H9 (cell line): Measurements from ENCODE around the gene SKAP1. TPM values are rescaled to one million over a fixed set of nuclear protein-coding genes. Genes with fewer than 3 reads are reported as not detected.

Source experiments
- DNase-seq: peaks from one replicate; pipeline ENCODE4 v3.0.0-alpha.2; 2017
- H2AFZ ChIP-seq: one replicate; pipeline ENCODE4 v1.6.1; 2013; ENCODE audit warnings: mild to moderate bottlenecking, low read length, control low read depth, moderate library complexity
- H2AK5ac ChIP-seq: 2 replicates; pipeline ENCODE4 v1.6.1; 2013; ENCODE audit warnings: low read length, control low read depth, mixed read lengths; ENCODE audit not compliant: insufficient read length
- H2BK120ac ChIP-seq: one replicate; pipeline ENCODE4 v1.6.1; 2013; ENCODE audit warnings: low read depth, mild to moderate bottlenecking, low read length, control low read depth, inconsistent platforms; ENCODE audit not compliant: poor library complexity, severe bottlenecking
- H2BK12ac ChIP-seq: 2 replicates; pipeline ENCODE4 v1.6.1; 2013; ENCODE audit warnings: low read length, control low read depth, mixed read lengths, low read depth; ENCODE audit not compliant: insufficient read length
- H2BK15ac ChIP-seq: 2 replicates; pipeline ENCODE4 v1.6.1; 2013; ENCODE audit warnings: low read depth, low read length, control low read depth
- H2BK20ac ChIP-seq: one replicate; pipeline ENCODE4 v1.6.1; 2013; ENCODE audit warnings: low read depth, mild to moderate bottlenecking, low read length, control low read depth, inconsistent platforms; ENCODE audit not compliant: poor library complexity, severe bottlenecking
- H2BK5ac ChIP-seq: 2 replicates; pipeline ENCODE4 v1.6.1; 2013; ENCODE audit warnings: low read length, control low read depth, mixed read lengths; ENCODE audit not compliant: insufficient read length
- H3K14ac ChIP-seq: 2 replicates; pipeline ENCODE4 v1.6.1; 2013; ENCODE audit warnings: low read length, control low read depth; ENCODE audit not compliant: insufficient read depth
- H3K18ac ChIP-seq: 2 replicates; pipeline ENCODE4 v1.6.1; 2013; ENCODE audit warnings: low read depth, mild to moderate bottlenecking, mixed read lengths, low read length, control low read depth; ENCODE audit not compliant: insufficient read length
- H3K23ac ChIP-seq: 2 replicates; pipeline ENCODE4 v1.6.1; 2013; ENCODE audit warnings: low read length, control low read depth, mixed read lengths, low read depth; ENCODE audit not compliant: insufficient read length
- H3K23me2 ChIP-seq: 2 replicates; pipeline ENCODE4 v1.6.1; 2013; ENCODE audit warnings: low read depth, mild to moderate bottlenecking, mixed read lengths, low read length, control low read depth; ENCODE audit not compliant: insufficient read length, poor library complexity, severe bottlenecking
- H3K27ac ChIP-seq: 2 replicates; pipeline ENCODE4 v1.5.1; 2013; ENCODE audit warnings: low read length, control low read depth, mixed read lengths, low read depth; ENCODE audit not compliant: insufficient read length
- H3K27me3 ChIP-seq: 2 replicates; pipeline ENCODE4 v1.6.1; 2013; ENCODE audit warnings: low read length, control low read depth, inconsistent platforms; ENCODE audit not compliant: insufficient read depth
- H3K4ac ChIP-seq: 2 replicates; pipeline ENCODE4 v1.6.1; 2013; ENCODE audit warnings: low read depth, mild to moderate bottlenecking, control low read depth, inconsistent platforms, low read length, moderate library complexity
- H3K4me1 ChIP-seq: 2 replicates; pipeline ENCODE4 v1.6.1; 2013; ENCODE audit warnings: low read length, control low read depth, inconsistent platforms; ENCODE audit not compliant: insufficient read depth
- H3K4me2 ChIP-seq: 2 replicates; pipeline ENCODE4 v1.6.1; 2013; ENCODE audit warnings: low read length, control low read depth, mixed read lengths; ENCODE audit not compliant: insufficient read length, insufficient read depth
- H3K56ac ChIP-seq: 2 replicates; pipeline ENCODE4 v1.6.1; 2013; ENCODE audit warnings: low read depth, mild to moderate bottlenecking, mixed read lengths, low read length, control low read depth; ENCODE audit not compliant: insufficient read length
- H3K79me1 ChIP-seq: 2 replicates; pipeline ENCODE4 v1.6.1; 2013; ENCODE audit warnings: low read depth, mild to moderate bottlenecking, moderate library complexity, low read length, control low read depth, inconsistent platforms; ENCODE audit not compliant: insufficient read depth, poor library complexity, severe bottlenecking
- H3K79me2 ChIP-seq: 2 replicates; pipeline ENCODE4 v1.6.1; 2013; ENCODE audit warnings: low read length, control low read depth, inconsistent platforms; ENCODE audit not compliant: insufficient read depth
- H3K9ac ChIP-seq: 2 replicates; pipeline ENCODE4 v1.6.1; 2013; ENCODE audit warnings: low read length, control low read depth, mixed read lengths; ENCODE audit not compliant: insufficient read length; ENCODE audit errors: extremely low read depth
- H3K9me3 ChIP-seq: one replicate; pipeline ENCODE4 v1.6.1; 2013; ENCODE audit warnings: low read depth, low read length, inconsistent platforms; ENCODE audit not compliant: control insufficient read depth
- H3T11ph ChIP-seq: one replicate; pipeline ENCODE4 v1.6.1; 2013; ENCODE audit warnings: mild to moderate bottlenecking, low read length, control low read depth, inconsistent platforms
- H4K20me1 ChIP-seq: one replicate; pipeline ENCODE4 v1.6.1; 2013; ENCODE audit not compliant: control insufficient read depth, insufficient read length, insufficient read depth
- H4K5ac ChIP-seq: 2 replicates; pipeline ENCODE4 v1.6.1; 2013; ENCODE audit warnings: low read depth, mild to moderate bottlenecking, mixed read lengths, low read length, control low read depth; ENCODE audit not compliant: insufficient read length
- H4K8ac ChIP-seq: replicated peaks from 2 replicates; pipeline ENCODE4 v1.6.1; 2013; ENCODE audit warnings: low read length, control low read depth, mixed read lengths, low read depth; ENCODE audit not compliant: insufficient read length
- H4K91ac ChIP-seq: 2 replicates; pipeline ENCODE4 v1.6.1; 2013; ENCODE audit warnings: low read depth, mild to moderate bottlenecking, moderate library complexity, mixed read lengths, low read length, control low read depth; ENCODE audit not compliant: insufficient read length
- H3K27ac Mint-ChIP-seq, 3 experiments: 2 replicates in 2 of 3; 3 replicates in 1 of 3; pipeline ENCODE4 v1.8.0; 2020 to 2021; ENCODE audit warnings: mixed read lengths in 3 of 3, mild to moderate bottlenecking in 1 of 3, moderate library complexity in 1 of 3
- H3K27me3 Mint-ChIP-seq: 2 replicates; pipeline ENCODE4 v1.8.0; 2021; ENCODE audit warnings: low read depth, mild to moderate bottlenecking, moderate library complexity, mixed read lengths
- H3K36me3 Mint-ChIP-seq, 3 experiments: 2 replicates in 2 of 3; 3 replicates in 1 of 3; pipeline ENCODE4 v1.8.0; 2020 to 2021; ENCODE audit warnings: low read depth in 3 of 3, mixed read lengths in 3 of 3; ENCODE audit not compliant: insufficient read depth in 1 of 3
- H3K4me1 Mint-ChIP-seq, 2 experiments: 2 replicates each; pipeline ENCODE4 v1.8.0; 2020; ENCODE audit warnings: mixed read lengths in 2 of 2
- H3K4me3 Mint-ChIP-seq, 2 experiments: 2 replicates in 1 of 2; 3 replicates in 1 of 2; pipeline ENCODE4 v1.8.0; 2020 to 2021; ENCODE audit warnings: mild to moderate bottlenecking in 2 of 2, mixed read lengths in 2 of 2, moderate library complexity in 1 of 2
- H3K9me3 Mint-ChIP-seq, 2 experiments: 2 replicates in 1 of 2; 3 replicates in 1 of 2; pipeline ENCODE4 v1.8.0; 2020; ENCODE audit warnings: mild to moderate bottlenecking in 2 of 2, mixed read lengths in 2 of 2, moderate library complexity in 1 of 2
- WGBS: extraction: QIAGEN DNeasy Blood & Tissue Kit; methylation state at CpG from one replicate; pipeline ENCODE4 v1.1.7; 2013; ENCODE audit warnings: missing lambda C conversion rate, low lambda C conversion rate, mixed read lengths; ENCODE audit not compliant: insufficient read length; ENCODE audit errors: extremely low coverage; 5-methylcytosine and 5-hydroxymethylcytosine counted together
- total RNA-seq: library from RNA; stranded (reverse); gene quantifications from 2 replicates; pipeline ENCODE4 v1.2.1, GENCODE V29; 2021
- TF ChIP-seq, protein P1 (sequence below): fragments of 200-600 bp; sonication (generic); conservative IDR thresholded peaks from 3 replicates; pipeline ENCODE4 v1.8.0; 2021; ENCODE audit warnings: antibody characterized with exemption, mild to moderate bottlenecking

The SKAP1 gene
- total RNA-seq, 1 experiment from 2014 or later, result not detected

DNA sequence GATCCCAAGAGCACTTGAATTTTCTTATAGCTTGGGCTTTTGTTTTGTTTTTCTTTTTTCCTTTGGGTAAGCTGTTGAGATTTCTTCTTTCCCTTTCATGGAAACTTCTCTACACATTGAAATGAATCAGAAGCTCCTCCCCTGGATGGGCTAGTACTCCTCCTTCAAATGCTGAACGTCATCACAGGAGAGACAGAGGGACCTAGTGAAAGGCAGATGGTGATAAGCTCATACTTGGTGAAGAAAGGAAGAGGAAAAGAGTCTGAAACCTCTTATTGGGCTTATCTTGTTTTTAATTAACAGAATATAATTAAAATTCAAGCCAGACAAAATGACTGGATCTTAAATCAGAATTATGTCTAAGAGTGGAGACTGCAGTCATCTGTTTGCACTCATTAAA, 175.1 kb downstream of the SKAP1 start:
- Histone ChIP-seq H3K79me2 (no peaks in the 10 kb centered on the region), H3K4me1 (0 out of 2 replicates have a peak, but pooled peaks cover 3% of the 10 kb centered on the region), H2BK120ac (no peak overlapping the region), H3K9me3 (no peaks in the 10 kb centered on the region), H3K27ac (no peak overlapping the region), H2AFZ (no peak overlapping the region), H4K8ac (no peak overlapping the region), H2BK20ac (no peak overlapping the region), H4K91ac (no peak overlapping the region), H2BK12ac (no peak overlapping the region), H4K5ac (no peak overlapping the region), H3T11ph (no peak overlapping the region), H2BK15ac (no peak overlapping the region), H3K4me2 (no peak overlapping the region), H3K9ac (no peak overlapping the region), H3K4ac (no peak overlapping the region), H2BK5ac (no peak overlapping the region), H3K18ac (no peak overlapping the region), H3K79me1 (no peaks in the 10 kb centered on the region), H3K23ac (no peak overlapping the region), H4K20me1 (no peaks in the 10 kb centered on the region), H3K14ac (no peak overlapping the region), H3K56ac (no peak overlapping the region), H3K27me3 (no peaks in the 10 kb centered on the region), H2AK5ac (no peak overlapping the region), H3K23me2 (no peaks in the 10 kb centered on the region)
- TF ChIP-seq, protein P1, sequence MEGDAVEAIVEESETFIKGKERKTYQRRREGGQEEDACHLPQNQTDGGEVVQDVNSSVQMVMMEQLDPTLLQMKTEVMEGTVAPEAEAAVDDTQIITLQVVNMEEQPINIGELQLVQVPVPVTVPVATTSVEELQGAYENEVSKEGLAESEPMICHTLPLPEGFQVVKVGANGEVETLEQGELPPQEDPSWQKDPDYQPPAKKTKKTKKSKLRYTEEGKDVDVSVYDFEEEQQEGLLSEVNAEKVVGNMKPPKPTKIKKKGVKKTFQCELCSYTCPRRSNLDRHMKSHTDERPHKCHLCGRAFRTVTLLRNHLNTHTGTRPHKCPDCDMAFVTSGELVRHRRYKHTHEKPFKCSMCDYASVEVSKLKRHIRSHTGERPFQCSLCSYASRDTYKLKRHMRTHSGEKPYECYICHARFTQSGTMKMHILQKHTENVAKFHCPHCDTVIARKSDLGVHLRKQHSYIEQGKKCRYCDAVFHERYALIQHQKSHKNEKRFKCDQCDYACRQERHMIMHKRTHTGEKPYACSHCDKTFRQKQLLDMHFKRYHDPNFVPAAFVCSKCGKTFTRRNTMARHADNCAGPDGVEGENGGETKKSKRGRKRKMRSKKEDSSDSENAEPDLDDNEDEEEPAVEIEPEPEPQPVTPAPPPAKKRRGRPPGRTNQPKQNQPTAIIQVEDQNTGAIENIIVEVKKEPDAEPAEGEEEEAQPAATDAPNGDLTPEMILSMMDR, result no peak
- no peak for DNase-seq
- H3K9me3 Mint-ChIP-seq, result no peaks in the 10 kb centered on the region
- peaks cover 14 to 19% of the 10 kb centered on the region in 2 experiments for H3K4me1 Mint-ChIP-seq
- no peaks in the 10 kb centered on the region for H3K36me3 Mint-ChIP-seq
- H3K27ac Mint-ChIP-seq, result no peak overlapping the region
- H3K27me3 Mint-ChIP-seq, result no peaks in the 10 kb centered on the region; the same call in 1 of the 2 replicates
- H3K4me3 Mint-ChIP-seq, result no peak overlapping the region
- WGBS, result no CpG with 5 or more reads among the region's 1 CpG
